ENCODE measurements around the gene ATP2A2. TPM values are rescaled to one million over a fixed set of nuclear protein-coding genes. Genes with fewer than 3 reads are reported as not detected.

ATP2A2 gene
- total and polyA plus RNA-seq, 2 of the 8 experiments (the other 6 are each of a cell fraction or from before 2014, with no cell fraction given): 86.1 to 271 TPM

DNA sequence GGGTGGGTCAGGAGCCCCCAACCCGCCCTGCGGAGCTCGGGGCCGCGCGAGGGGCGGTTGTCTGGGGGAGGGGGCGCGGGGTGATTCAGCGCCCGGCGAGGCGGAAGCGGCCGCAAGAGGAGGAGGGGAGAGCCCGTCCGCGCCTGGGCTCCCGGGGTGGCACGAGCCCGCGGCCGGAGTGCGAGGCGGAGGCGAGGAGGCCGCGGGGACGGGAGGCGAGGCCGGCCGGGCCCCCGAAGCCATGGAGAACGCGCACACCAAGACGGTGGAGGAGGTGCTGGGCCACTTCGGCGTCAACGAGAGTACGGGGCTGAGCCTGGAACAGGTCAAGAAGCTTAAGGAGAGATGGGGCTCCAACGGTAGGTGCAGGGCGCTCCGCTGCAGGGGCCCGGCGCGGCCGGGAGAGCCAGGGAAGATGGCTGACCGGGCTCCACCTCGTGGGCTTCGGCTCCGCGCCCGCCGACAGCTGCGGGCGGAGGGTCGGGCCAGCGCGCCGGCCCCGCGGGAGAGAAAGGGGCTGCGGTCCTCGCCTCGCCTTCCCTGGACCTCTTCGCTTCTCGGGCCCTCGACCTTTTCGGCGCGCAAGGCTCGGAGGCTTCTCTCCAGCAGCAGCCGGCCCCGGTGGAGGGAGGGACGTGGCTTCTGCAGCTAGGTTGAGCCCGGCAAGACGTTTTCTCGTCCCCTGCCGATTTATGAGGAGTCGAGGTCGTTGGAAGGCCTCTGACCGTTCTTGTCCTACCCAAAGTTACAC is 677 bp downstream of the ATP2A2 start (continued):
- TF ChIP-seq CHD7 (IDR thresholded peaks at IDR 0.05; ENCODE audit: insufficient replicate concordance, low read length) (no peak), KDM5A (IDR thresholded peaks at IDR 0.05; ENCODE audit: low read length) (no peak), SAP30 (IDR thresholded peaks at IDR 0.05; ENCODE audit: insufficient read depth, insufficient replicate concordance, low read length) (peak; percentile 66), E2F6 (IDR thresholded peaks at IDR 0.05) (peak; percentile 31; the same call in 1 of the 2 replicates)
- TF ChIP-seq, protein P1, sequence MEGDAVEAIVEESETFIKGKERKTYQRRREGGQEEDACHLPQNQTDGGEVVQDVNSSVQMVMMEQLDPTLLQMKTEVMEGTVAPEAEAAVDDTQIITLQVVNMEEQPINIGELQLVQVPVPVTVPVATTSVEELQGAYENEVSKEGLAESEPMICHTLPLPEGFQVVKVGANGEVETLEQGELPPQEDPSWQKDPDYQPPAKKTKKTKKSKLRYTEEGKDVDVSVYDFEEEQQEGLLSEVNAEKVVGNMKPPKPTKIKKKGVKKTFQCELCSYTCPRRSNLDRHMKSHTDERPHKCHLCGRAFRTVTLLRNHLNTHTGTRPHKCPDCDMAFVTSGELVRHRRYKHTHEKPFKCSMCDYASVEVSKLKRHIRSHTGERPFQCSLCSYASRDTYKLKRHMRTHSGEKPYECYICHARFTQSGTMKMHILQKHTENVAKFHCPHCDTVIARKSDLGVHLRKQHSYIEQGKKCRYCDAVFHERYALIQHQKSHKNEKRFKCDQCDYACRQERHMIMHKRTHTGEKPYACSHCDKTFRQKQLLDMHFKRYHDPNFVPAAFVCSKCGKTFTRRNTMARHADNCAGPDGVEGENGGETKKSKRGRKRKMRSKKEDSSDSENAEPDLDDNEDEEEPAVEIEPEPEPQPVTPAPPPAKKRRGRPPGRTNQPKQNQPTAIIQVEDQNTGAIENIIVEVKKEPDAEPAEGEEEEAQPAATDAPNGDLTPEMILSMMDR (IDR thresholded peaks at IDR 0.05; ENCODE audit: control extremely low read depth in 1 of 3, insufficient read depth in 1 of 3, low read depth in 1 of 3, low read length in 3 of 3): no peak
